H1 (cell line): Measurements from ENCODE around the gene NOM1. TPM values are rescaled to one million over a fixed set of nuclear protein-coding genes. Genes with fewer than 3 reads are reported as not detected.

Experiments used
- RAD21 ChIP-seq, 2 experiments: IDR thresholded peaks in 1 of 2; conservative IDR thresholded peaks in 1 of 2; 2 replicates each; pipeline ENCODE4 v1.6.1; 2011; ENCODE audit warnings: low read depth in 2 of 2, low read length in 2 of 2, improper control_type of control experiment in 1 of 2, inconsistent platforms in 1 of 2, mild to moderate bottlenecking in 1 of 2, moderate library complexity in 1 of 2
- polyA plus RNA-seq, 7 experiments: library from polyadenylated mRNA; depleted of rRNA in 3 of 7; stranded (reverse) in 5 of 7; unstranded in 2 of 7; fragments of >200 nt in 5 of 7; fragments of 200-250 nt in 2 of 7; gene quantifications; 1 replicate in 5 of 7; 2 replicates in 1 of 7; 4 replicates in 1 of 7; pipeline versions ENCODE4 v1.2.1 to v1.2.3, GENCODE V29; 2011 to 2013; ENCODE audit warnings: missing spikeins in 2 of 7, mixed read lengths in 2 of 7
- total RNA-seq: library from RNA; stranded (reverse); fragmentation: NEBNext Ultra II Directional; extraction: Animal tissue kit (Norgen Biotek cat#: 25700); gene quantifications from 2 replicates; pipeline ENCODE4 v1.2.1, GENCODE V29; 2021

The NOM1 gene
- total and polyA plus RNA-seq, 2 of the 8 experiments (the other 6 are each of a cell fraction or from before 2014, with no cell fraction given): 10.6 to 29.1 TPM

GRCh38 chr7:156962897-156963296, 13.4 kb downstream of the NOM1 start (continued):
- TF ChIP-seq RAD21 (IDR thresholded peaks at IDR 0.05 in 1 of 2, conservative IDR thresholded peaks at IDR 0.05 in 1 of 2; ENCODE audit: low read depth in 2 of 2, low read length in 2 of 2): no peak
